Measurements from ENCODE around the gene ATP2B2. TPM values are rescaled to one million over a fixed set of nuclear protein-coding genes. Genes with fewer than 3 reads are reported as not detected.

ATP2B2 gene
- total and polyA plus RNA-seq, 9 of the 15 experiments (the other 6 are each of a cell fraction or from before 2014, with no cell fraction given): 0.06 TPM; not detected in 8

GRCh38 chr3:10292505-10293419 lies 212.6 kb downstream of the ATP2B2 start, which contains the start of gene GHRL (continued):
- no peak for TF ChIP-seq MBD1 (CRISPR knock-in tag; IDR thresholded peaks at IDR 0.05)
- peak; percentile 74; the same call in 1 of the 2 replicates for TF ChIP-seq ETV1 (tag; conservative IDR thresholded peaks at IDR 0.05; ENCODE audit: low read depth)
- no peak for TF ChIP-seq MEF2A (IDR thresholded peaks at IDR 0.05; ENCODE audit: control insufficient read depth, low read depth, low read length)
- no peak for TF ChIP-seq ID3 (CRISPR knock-in tag; IDR thresholded peaks at IDR 0.05)
- TF ChIP-seq ID3 (tag; IDR thresholded peaks at IDR 0.05): 0 out of 2 replicates have a peak, but pooled peaks have one; percentile 64
- TF ChIP-seq SIN3A (IDR thresholded peaks at IDR 0.05; ENCODE audit: borderline replicate concordance in 2 of 2, control insufficient read depth in 1 of 2, low read depth in 2 of 2, low read length in 2 of 2): no peak
- TF ChIP-seq CREB5 (CRISPR knock-in tag; IDR thresholded peaks at IDR 0.05): no peak
- TF ChIP-seq ZNF589 (CRISPR knock-in tag; IDR thresholded peaks at IDR 0.05; ENCODE audit: low read depth): no peak
- TF ChIP-seq RBBP5 (IDR thresholded peaks at IDR 0.05; ENCODE audit: borderline replicate concordance, insufficient read depth, low read length, poor library complexity, severe bottlenecking): peak; percentile 36
- TF ChIP-seq ZBTB2 (IDR thresholded peaks at IDR 0.05): no peak
- no peak for TF ChIP-seq HNRNPL (IDR thresholded peaks at IDR 0.05; ENCODE audit: low read depth, low read length)
- TF ChIP-seq PRDM10 (IDR thresholded peaks at IDR 0.05; ENCODE audit: partially characterized antibody): peak; percentile 27
- TF ChIP-seq TCF3 (CRISPR knock-in tag; IDR thresholded peaks at IDR 0.05): peak; percentile 58
- TF ChIP-seq DEAF1 (CRISPR knock-in tag; IDR thresholded peaks at IDR 0.05): 0 out of 2 replicates have a peak, but pooled peaks have one; percentile 5
